Adrenal gland (tissue), 12 donors: ENCODE measurements around the gene ZSCAN12. TPM values are rescaled to one million over a fixed set of nuclear protein-coding genes. Genes with fewer than 3 reads are reported as not detected.

Experiments used
- DNase-seq, 7 donors: peaks; one replicate each; pipeline ENCODE4 v3.0.0-alpha.2; 2019 to 2020
- H3K27ac ChIP-seq, 5 donors: fragments of 200-600 bp; sonication (generic) in 4 of 5; 1 replicate in 3 of 5; 2 replicates in 2 of 5; pipeline versions ENCODE4 v1.5.1 to v1.8.0; 2016 to 2020; ENCODE audit warnings: mild to moderate bottlenecking in 1 of 5
- H3K27me3 ChIP-seq: fragments of 200-600 bp; 2 replicates; pipeline ENCODE4 v1.8.0; 2021
- H3K36me3 ChIP-seq, 2 donors: fragments of 200-600 bp; replicated peaks in 1 of 2; 1 replicate in 1 of 2; 2 replicates in 1 of 2; pipeline versions ENCODE4 v1.5.1 to v1.8.0; 2018 to 2022
- H3K4me1 ChIP-seq, 2 donors: fragments of 200-600 bp; replicated peaks in 1 of 2; 1 replicate in 1 of 2; 2 replicates in 1 of 2; pipeline versions ENCODE4 v1.5.1 to v1.8.0; 2018 to 2021
- H3K4me3 ChIP-seq, 4 donors: fragments of 200-600 bp; sonication (generic) in 3 of 4; one replicate each; pipeline ENCODE4 v1.5.1; 2016 to 2018
- H3K9me3 ChIP-seq, 3 donors: fragments of 200-600 bp; sonication (generic) in 1 of 3; replicated peaks in 1 of 3; 1 replicate in 2 of 3; 2 replicates in 1 of 3; pipeline versions ENCODE4 v1.5.1 to v1.8.0; 2016 to 2021
- POLR2A ChIP-seq, 2 donors: fragments of 450-650 bp; IDR thresholded peaks; one replicate each; pipeline ENCODE4 v1.6.1; 2017; ENCODE audit warnings: antibody characterized with exemption in 2 of 2, mild to moderate bottlenecking in 2 of 2, moderate library complexity in 1 of 2
- WGBS, 4 donors: extraction: QIAGEN DNeasy Blood & Tissue Kit in 2 of 4; methylation state at CpG; one replicate each; pipeline versions ENCODE4 v1.1.5 to v1.1.7; 2013 to 2017; 5-methylcytosine and 5-hydroxymethylcytosine counted together
- intact Hi-C, 2 donors: fragments of 100-400 bp; cut with DNase I; formaldehyde crosslinking; loops; one replicate each; pipeline versions ENCODE4 v1.14.1 to v1.15.0; 2022 to 2023
- polyA plus RNA-seq, 3 donors: library from polyadenylated mRNA; stranded (reverse); fragments of 200-250 nt in 2 of 3; fragments of 350-450 nt in 1 of 3; fragmentation: Illumina TruSeq in 1 of 3; extraction: RNeasy Lipid Tissue Mini Kit (QIAGEN cat#74804) in 1 of 3; gene quantifications; one replicate each; pipeline ENCODE4 v1.2.3, GENCODE V29; 2013 to 2014
- total RNA-seq, 9 donors: library from RNA; depleted of rRNA in 4 of 9; stranded (reverse); fragments of >200 nt in 4 of 9; fragments of 120-200 nt in 1 of 9; fragmentation: NEBNext Ultra II Directional in 1 of 9; extraction: Animal tissue kit (Norgen Biotek cat#: 25700) in 1 of 9; gene quantifications; one replicate each; pipeline versions ENCODE4 v1.1.0 to v1.2.4, GENCODE V29; 2013 to 2023
- TF ChIP-seq, protein P1 (sequence below), 6 experiments: fragments of 450-650 bp in 4 of 6; fragments of 200-600 bp in 2 of 6; sonication (generic) in 1 of 6; IDR thresholded peaks; 1 replicate in 5 of 6; 2 replicates in 1 of 6; pipeline versions ENCODE4 v1.5.1 to v1.8.0; 2016 to 2021; ENCODE audit warnings: antibody characterized with exemption in 6 of 6, mild to moderate bottlenecking in 2 of 6, moderate library complexity in 1 of 6
- donor health status: healthy with polysubstance abuse.
- donor health status: Bipolar disorder and iron deficiency.
- donor health status: DM: yes; HTN: yes; CAD: no.
- donor health status: DM: no; HTN: no; CAD: no.
- donor health status: DM: no; HTN: no; CAD: no.
- donor health status: DM: yes; HTN: yes; CAD: no.

ZSCAN12 gene
- total and polyA plus RNA-seq, 12 donors: 1.0 to 10.7 (median 4.6) TPM

DNA sequence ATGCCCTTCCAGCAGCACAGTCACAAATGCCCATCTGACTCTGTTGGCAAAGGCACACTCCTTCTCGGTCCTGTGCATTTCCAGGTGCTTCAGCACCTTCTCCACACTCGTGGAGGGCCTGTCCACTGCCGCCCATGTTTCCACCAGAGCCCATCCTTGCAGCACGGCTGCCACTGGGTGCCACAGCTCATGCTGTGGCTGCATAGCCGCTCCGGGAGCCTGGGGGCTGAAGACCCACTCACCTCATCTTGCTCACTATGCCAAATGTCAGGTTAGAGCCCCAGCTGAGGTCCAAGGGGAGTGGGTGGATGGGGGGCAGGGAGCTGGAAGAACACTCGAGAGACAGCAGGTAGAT is 42.9 kb downstream of the ZSCAN12 start:
- TF ChIP-seq, protein P1, sequence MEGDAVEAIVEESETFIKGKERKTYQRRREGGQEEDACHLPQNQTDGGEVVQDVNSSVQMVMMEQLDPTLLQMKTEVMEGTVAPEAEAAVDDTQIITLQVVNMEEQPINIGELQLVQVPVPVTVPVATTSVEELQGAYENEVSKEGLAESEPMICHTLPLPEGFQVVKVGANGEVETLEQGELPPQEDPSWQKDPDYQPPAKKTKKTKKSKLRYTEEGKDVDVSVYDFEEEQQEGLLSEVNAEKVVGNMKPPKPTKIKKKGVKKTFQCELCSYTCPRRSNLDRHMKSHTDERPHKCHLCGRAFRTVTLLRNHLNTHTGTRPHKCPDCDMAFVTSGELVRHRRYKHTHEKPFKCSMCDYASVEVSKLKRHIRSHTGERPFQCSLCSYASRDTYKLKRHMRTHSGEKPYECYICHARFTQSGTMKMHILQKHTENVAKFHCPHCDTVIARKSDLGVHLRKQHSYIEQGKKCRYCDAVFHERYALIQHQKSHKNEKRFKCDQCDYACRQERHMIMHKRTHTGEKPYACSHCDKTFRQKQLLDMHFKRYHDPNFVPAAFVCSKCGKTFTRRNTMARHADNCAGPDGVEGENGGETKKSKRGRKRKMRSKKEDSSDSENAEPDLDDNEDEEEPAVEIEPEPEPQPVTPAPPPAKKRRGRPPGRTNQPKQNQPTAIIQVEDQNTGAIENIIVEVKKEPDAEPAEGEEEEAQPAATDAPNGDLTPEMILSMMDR (IDR thresholded peaks at IDR 0.05): no peak
- TF ChIP-seq POLR2A (IDR thresholded peaks at IDR 0.05): no peak
- H3K4me1 ChIP-seq: peaks cover 4 to 12% of the 10 kb centered on the region in 2 donors
- peaks cover 0 to 7% of the 10 kb centered on the region in 2 donors for H3K36me3 ChIP-seq
- intact Hi-C loops: loop anchor here (5.0 to 10.0 kb wide), 6 partner anchors 72 to 452 kb away; partner anchors contain the start of genes NKAPL (in 1 of the 2), PGBD1 (in 1 of the 2), ZKSCAN4 (in 1 of the 2) and ZNF165 (in 1 of the 2)
- no peak overlapping the region for H3K4me3 ChIP-seq
- H3K27me3 ChIP-seq: no peaks in the 10 kb centered on the region
- peak overlapping the region in 3 of 5 donors; percentile 76 to 95 (median 90) for H3K27ac ChIP-seq
- DNase-seq: peak in 1 of 7 donors; percentile 17
- H3K9me3 ChIP-seq: no peaks in the 10 kb centered on the region
- 62 to 81% (median 77%) methylated on average over 1 to 7 of the region's 7 CpGs for whole genome bisulfite sequencing, 4 donors

DNA sequence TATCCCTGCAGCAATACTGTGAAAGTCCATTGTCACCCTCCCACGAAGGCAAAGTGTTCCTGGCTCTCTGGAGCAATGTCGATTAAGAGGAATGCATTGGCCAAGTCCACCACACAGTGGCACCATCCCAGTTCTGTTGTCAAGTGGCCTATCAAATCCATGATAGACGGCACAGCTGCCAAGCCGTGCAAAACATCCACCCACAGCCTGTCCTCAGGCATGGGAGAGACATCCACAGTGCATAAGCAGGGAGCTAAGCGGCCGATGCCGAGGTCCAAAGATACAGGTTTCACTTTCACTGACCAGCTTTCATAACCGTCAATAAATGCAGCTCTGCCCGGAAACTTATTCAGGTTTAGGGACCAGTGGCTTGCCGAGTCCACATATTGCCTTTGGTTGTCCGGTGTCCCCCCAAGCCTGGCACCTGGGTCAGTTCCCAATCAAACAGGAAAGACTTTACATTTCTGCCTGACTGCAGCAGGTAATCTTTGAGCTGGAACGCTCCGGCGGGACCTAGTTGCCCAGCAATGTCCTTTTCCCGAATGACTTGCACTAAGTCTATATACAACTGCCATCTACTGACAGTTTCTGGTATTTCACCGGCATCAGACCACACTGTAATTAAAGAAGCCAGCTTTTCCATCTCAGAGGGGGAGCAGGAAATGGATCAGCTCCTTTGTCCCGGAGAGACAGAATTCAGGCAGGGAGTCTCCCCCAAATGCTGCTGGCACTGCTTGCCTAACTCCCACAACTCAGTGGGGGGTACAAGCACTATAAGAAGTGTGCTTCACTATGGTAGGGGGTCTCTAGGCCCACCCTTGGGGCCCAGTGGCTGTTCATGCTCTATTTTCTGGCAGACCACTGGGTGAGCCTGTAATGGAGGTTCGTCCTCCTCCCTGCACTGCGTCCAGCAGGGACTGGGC is 43.5 kb downstream of the ZSCAN12 start:
- TF ChIP-seq, protein P1 (IDR thresholded peaks at IDR 0.05): peak; percentile 66 to 94 (median 92)
- TF ChIP-seq POLR2A (IDR thresholded peaks at IDR 0.05): no peak
- Histone ChIP-seq H3K36me3 (peaks cover 0 to 7% of the 10 kb centered on the region in 2 donors), H3K4me1 (peaks cover 4 to 19% of the 10 kb centered on the region in 2 donors), H3K4me3 (peak overlapping the region in 3 of 4 donors; percentile 35 to 80 (median 54)), H3K9me3 (no peaks in the 10 kb centered on the region), H3K27me3 (no peaks in the 10 kb centered on the region), H3K27ac (peak overlapping the region; percentile 14 to 95 (median 76))
- intact Hi-C loops: loop anchor here (5.0 to 10.0 kb wide), 6 partner anchors 71 to 451 kb away; partner anchors contain the start of genes NKAPL (in 1 of the 2), PGBD1 (in 1 of the 2), ZKSCAN4 (in 1 of the 2) and ZNF165 (in 1 of the 2)
- peak; percentile 78 to 91 (median 85) for DNase-seq
- 1 to 4% (median 3%) methylated on average over 10 to 19 of the region's 19 CpGs for WGBS, 4 donors

DNA sequence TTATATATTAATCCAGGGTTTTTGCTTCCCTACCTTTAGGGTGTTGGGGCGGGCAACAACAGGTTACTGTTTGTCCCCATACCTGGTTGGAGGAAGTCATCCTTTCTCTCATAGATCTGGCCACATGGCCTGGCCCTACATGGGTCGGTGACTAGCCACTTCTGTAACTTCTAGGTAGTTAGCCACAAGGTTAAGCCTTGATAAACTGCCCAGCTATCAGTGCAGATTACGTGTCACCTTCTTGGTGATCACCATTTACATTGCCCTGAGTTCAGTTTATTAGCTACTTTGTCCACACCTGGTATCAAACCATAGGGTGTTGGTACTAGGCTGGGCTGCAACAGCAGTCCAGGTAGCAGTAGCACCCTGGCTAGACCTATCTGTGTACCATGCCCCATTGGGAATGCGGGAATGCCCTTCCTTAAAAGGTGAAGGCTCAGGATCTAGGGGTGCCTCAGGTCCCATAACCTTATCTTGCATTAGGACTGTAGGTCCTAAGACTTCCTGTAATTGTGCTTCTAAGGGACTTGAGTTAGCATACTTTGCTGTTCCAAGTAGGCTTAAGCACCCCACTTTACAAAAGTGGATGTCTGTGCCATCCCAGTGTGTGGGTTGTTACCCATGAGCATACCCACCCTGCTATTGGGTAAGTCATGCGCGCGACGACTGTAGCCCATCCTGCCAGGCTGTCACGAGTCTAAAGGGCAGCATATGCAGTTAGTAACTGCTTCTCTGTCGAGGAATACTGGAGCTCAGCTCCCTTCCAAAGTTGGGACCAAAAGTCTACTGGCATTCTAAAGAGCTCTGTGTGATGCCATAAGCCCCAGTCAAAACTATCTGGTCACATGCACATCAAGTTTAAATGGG is 44.6 kb downstream of the ZSCAN12 start:
- H3K36me3 ChIP-seq: peaks cover 0 to under 1% of the 10 kb centered on the region in 2 donors
- DNase-seq: no peak
- peak overlapping the region in 1 of 4 donors; percentile 80 for H3K4me3 ChIP-seq
- no peak for TF ChIP-seq POLR2A (IDR thresholded peaks at IDR 0.05)
- TF ChIP-seq, protein P1 (IDR thresholded peaks at IDR 0.05): no peak
- peaks cover 8 to 26% of the 10 kb centered on the region in 2 donors for H3K4me1 ChIP-seq
- no peaks in the 10 kb centered on the region for H3K9me3 ChIP-seq
- peak overlapping the region in 4 of 5 donors; percentile 54 to 95 (median 83) for H3K27ac ChIP-seq
- 82 to 96% (median 84%) methylated on average over 5 to 10 of the region's 10 CpGs for WGBS, 4 donors
- H3K27me3 ChIP-seq: no peaks in the 10 kb centered on the region
- intact Hi-C loops: loop anchor here (5.0 to 10.0 kb wide), 6 partner anchors 70 to 450 kb away; partner anchors contain the start of genes NKAPL (in 1 of the 2), PGBD1 (in 1 of the 2), ZKSCAN4 (in 1 of the 2) and ZNF165 (in 1 of the 2)
